ENCODE measurements around the gene BRSK2. TPM values are rescaled to one million over a fixed set of nuclear protein-coding genes. Genes with fewer than 3 reads are reported as not detected.
A peak's percentile ranks its signal among the peaks of the same experiment; 100 is the strongest.
"Not testable (repeated sequence)": the region's sequence is repeated elsewhere in the genome, so short reads cannot be mapped to it uniquely, and the experiment has no call there.

BRSK2 gene
- total RNA-seq, 1 donor from 2014 or later = 49.2 TPM

GRCh38 chr11:1409108-1409851, 19.5 kb downstream of the BRSK2 start:
- TF ChIP-seq, protein P1, sequence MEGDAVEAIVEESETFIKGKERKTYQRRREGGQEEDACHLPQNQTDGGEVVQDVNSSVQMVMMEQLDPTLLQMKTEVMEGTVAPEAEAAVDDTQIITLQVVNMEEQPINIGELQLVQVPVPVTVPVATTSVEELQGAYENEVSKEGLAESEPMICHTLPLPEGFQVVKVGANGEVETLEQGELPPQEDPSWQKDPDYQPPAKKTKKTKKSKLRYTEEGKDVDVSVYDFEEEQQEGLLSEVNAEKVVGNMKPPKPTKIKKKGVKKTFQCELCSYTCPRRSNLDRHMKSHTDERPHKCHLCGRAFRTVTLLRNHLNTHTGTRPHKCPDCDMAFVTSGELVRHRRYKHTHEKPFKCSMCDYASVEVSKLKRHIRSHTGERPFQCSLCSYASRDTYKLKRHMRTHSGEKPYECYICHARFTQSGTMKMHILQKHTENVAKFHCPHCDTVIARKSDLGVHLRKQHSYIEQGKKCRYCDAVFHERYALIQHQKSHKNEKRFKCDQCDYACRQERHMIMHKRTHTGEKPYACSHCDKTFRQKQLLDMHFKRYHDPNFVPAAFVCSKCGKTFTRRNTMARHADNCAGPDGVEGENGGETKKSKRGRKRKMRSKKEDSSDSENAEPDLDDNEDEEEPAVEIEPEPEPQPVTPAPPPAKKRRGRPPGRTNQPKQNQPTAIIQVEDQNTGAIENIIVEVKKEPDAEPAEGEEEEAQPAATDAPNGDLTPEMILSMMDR (IDR thresholded peaks at IDR 0.05; ENCODE audit: unreplicated experiment) = no peak
- peaks cover 11% of the 10 kb centered on the region for H3K4me1 Mint-ChIP-seq (ENCODE audit: low read depth)
- no peak overlapping the region for H3K4me3 Mint-ChIP-seq (ENCODE audit: low read depth)
- H3K9me3 Mint-ChIP-seq (ENCODE audit: low read depth) = peaks cover 3% of the 10 kb centered on the region
- no peaks in the 10 kb centered on the region for H3K27me3 Mint-ChIP-seq
- H3K27ac Mint-ChIP-seq = peak overlapping the region; percentile 56
- peaks cover 7% of the 10 kb centered on the region for H3K36me3 Mint-ChIP-seq (ENCODE audit: insufficient read depth)
- DNase-seq (ENCODE audit: low spot score, unreplicated experiment) = no peak

DNA sequence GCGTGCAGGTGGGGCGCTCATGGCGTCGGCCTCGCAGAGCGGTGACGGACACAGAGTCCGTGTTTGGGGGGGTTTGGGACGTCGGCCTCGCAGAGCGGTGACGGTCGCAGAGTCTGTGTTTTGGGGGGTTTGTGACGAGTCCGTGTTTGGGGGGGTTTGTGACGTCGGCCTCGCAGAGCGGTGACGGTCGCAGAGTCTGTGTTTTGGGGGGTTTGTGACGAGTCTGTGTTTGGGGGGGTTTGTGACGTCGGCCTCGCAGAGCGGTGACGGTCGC, 20.1 kb downstream of the BRSK2 start:
- H3K27me3 Mint-ChIP-seq; H3K9me3 Mint-ChIP-seq (ENCODE audit: low read depth); H3K36me3 Mint-ChIP-seq (ENCODE audit: insufficient read depth); H3K4me3 Mint-ChIP-seq (ENCODE audit: low read depth); DNase-seq (ENCODE audit: low spot score, unreplicated experiment): not testable (repeated sequence)
- Mint-ChIP-seq H3K27ac (peak overlapping the region; percentile 56), H3K4me1 (ENCODE audit: low read depth) (peaks cover 11% of the 10 kb centered on the region)

- Mint-ChIP-seq H3K36me3 (ENCODE audit: insufficient read depth) (peaks cover 10% of the 10 kb centered on the region), H3K4me1 (ENCODE audit: low read depth) (peaks cover 11% of the 10 kb centered on the region), H3K27ac (no peak overlapping the region), H3K4me3 (ENCODE audit: low read depth) (no peak overlapping the region), H3K27me3 (no peaks in the 10 kb centered on the region), H3K9me3 (ENCODE audit: low read depth) (peaks cover 7% of the 10 kb centered on the region)
- DNase-seq (ENCODE audit: low spot score, unreplicated experiment) = no peak
- TF ChIP-seq, protein P1 (IDR thresholded peaks at IDR 0.05; ENCODE audit: unreplicated experiment) = no peak
Observed at GRCh38 chr11:1410366-1411291, 20.9 kb downstream of the BRSK2 start.

DNA sequence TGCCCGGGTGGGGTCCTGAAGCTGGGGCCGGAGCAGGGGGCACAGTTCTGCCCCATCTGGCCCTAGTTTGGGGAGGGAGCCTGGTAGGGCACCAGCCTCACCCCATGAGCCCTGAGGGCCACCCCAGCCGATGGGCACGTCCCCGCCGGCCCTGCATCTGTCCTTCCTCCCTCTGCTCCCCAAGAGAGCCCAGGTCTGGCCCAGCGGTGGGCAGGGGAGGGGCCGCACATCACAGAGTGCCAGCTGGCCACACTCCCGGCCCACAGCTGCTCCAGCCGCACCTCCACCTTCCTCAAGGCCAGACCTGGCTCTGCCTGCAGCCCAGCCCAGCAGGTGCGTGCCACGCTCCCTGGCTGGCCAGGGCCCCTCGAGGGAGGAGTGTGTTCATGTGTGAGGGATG, 21.6 kb downstream of the BRSK2 start:
- Mint-ChIP-seq H3K27me3 (no peaks in the 10 kb centered on the region), H3K27ac (no peak overlapping the region), H3K4me1 (ENCODE audit: low read depth) (peaks cover 11% of the 10 kb centered on the region), H3K4me3 (ENCODE audit: low read depth) (no peak overlapping the region), H3K9me3 (ENCODE audit: low read depth) (peaks cover 7% of the 10 kb centered on the region), H3K36me3 (ENCODE audit: insufficient read depth) (peaks cover 16% of the 10 kb centered on the region)
- DNase-seq (ENCODE audit: low spot score, unreplicated experiment) = no peak
- TF ChIP-seq, protein P1 (IDR thresholded peaks at IDR 0.05; ENCODE audit: unreplicated experiment) = no peak

DNA sequence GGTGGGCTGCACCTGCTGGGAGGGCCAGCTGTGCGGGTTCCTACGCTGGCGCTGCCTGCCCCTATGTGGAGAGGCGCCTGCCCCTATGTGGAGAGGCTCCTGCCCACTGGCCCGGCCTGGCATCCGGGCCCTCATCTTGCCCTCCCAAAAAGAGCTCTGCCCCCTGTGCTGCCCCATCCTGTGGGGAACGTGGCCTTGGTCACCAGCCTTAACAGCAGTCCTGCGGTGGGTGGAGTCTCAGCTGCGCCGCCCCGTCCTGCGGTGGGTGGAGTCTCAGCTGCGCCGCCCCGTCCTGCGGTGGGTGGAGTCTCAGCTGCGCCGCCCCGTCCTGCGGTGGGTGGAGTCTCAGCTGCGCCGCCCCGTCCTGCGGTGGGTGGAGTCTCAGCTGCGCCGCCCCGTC, 22.0 kb downstream of the BRSK2 start:
- not testable (repeated sequence) for H3K27ac Mint-ChIP-seq; H3K27me3 Mint-ChIP-seq; DNase-seq (ENCODE audit: low spot score, unreplicated experiment); H3K9me3 Mint-ChIP-seq (ENCODE audit: low read depth); H3K4me3 Mint-ChIP-seq (ENCODE audit: low read depth)
- H3K36me3 Mint-ChIP-seq (ENCODE audit: insufficient read depth) = peaks cover 19% of the 10 kb centered on the region
- H3K4me1 Mint-ChIP-seq (ENCODE audit: low read depth) = peaks cover 11% of the 10 kb centered on the region

DNA sequence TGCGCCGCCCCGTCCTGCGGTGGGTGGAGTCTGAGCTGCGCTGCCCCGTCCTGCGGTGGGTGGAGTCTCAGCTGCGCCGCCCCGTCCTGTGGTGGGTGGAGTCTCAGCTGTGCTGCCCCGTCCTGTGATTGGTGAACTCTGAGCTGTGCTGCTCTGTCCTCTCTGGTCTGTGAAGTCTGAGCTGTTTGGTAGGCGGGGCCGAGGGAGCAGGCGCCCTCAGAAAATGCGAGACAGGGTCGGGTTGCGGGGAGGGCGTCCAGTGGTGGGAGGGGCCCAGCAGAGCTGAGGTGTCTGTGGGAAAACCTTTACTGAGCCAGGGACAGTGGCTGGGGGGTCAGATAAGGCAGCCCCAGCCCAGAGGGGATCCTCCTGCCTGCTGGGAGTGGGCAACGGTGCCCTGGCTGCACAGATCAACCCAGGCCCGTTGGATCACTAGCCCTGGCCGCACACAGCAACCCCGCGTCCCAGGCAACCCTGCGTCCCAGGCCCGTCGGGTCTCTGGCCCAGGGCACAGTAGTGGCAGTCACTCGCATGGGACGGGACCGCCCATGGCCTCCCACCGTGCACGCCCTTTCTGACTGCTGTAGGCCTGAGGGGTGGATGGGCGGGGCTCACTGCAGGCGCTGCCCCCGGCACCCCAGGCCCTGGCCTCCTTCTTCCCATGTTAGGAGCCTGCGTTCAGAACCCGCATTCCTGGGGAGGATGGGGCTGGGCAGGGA, 22.8 kb downstream of the BRSK2 start:
- no peaks in the 10 kb centered on the region for H3K27me3 Mint-ChIP-seq
- no peak overlapping the region for H3K4me3 Mint-ChIP-seq (ENCODE audit: low read depth)
- H3K27ac Mint-ChIP-seq = no peak overlapping the region
- H3K36me3 Mint-ChIP-seq (ENCODE audit: insufficient read depth) = peaks cover 21% of the 10 kb centered on the region
- no peak for DNase-seq (ENCODE audit: low spot score, unreplicated experiment)
- TF ChIP-seq, protein P1 (IDR thresholded peaks at IDR 0.05; ENCODE audit: unreplicated experiment) = no peak
- H3K9me3 Mint-ChIP-seq (ENCODE audit: low read depth) = peaks cover 7% of the 10 kb centered on the region
- peaks cover 11% of the 10 kb centered on the region for H3K4me1 Mint-ChIP-seq (ENCODE audit: low read depth)

All from progenitor cell of endocrine pancreas (in vitro differentiated cells).